Measurements from ENCODE around the gene TSEN2. TPM values are rescaled to one million over a fixed set of nuclear protein-coding genes. Genes with fewer than 3 reads are reported as not detected.

TSEN2 gene
- total and polyA plus RNA-seq, 9 of the 15 experiments (the other 6 are each of a cell fraction or from before 2014, with no cell fraction given) = 38.5 to 76.3 (median 46.6) TPM

- CTCF ChIA-PET (ENCODE audit: low intra/inter-chr PET ratio) = no interaction called here
- ATAC-seq = no peak
- no TSS peak for BruUV-seq (replicated peaks)
- DNase-seq (ENCODE audit: extremely low read depth in 1 of 4, low spot score in 3 of 4) = no peak
- 87% methylated on average over 5 of the region's 5 CpGs for WGBS (ENCODE audit: insufficient coverage, low coverage, missing lambda C conversion rate)
- in situ Hi-C loops (cut with MboI) (no loop called here), intact Hi-C loops (cut with micrococcal nuclease) (loop anchor here (10.0 kb wide), 1 partner anchor 508 kb away; no protein-coding TSS in a partner anchor)
- Histone ChIP-seq H3K9me3 (replicated peaks; ENCODE audit: control insufficient read depth, insufficient read depth, low read depth, low read length) (no peaks in the 10 kb centered on the region), H3K79me2 (ENCODE audit: control insufficient read depth, insufficient read depth, low read length) (peaks cover 46% of the 10 kb centered on the region), H3K27ac (ENCODE audit: extremely low read depth, low read depth, low read length) (no peak overlapping the region), H3K9ac (ENCODE audit: insufficient read depth in 1 of 2, low read depth in 2 of 2, low read length in 2 of 2) (no peak overlapping the region; a peak in 1 of 4 replicates), H3K4me3 (no peak overlapping the region), H3K4me2 (ENCODE audit: insufficient read depth, low read length) (no peak overlapping the region), H3K4me1 (replicated peaks in 1 of 2; ENCODE audit: control insufficient read depth in 2 of 2, insufficient read depth in 2 of 2, low read length in 2 of 2) (peaks cover 19% of the 10 kb centered on the region in 2 experiments), H2AFZ (ENCODE audit: low read depth, low read length) (no peak overlapping the region), H3K27me3 (ENCODE audit: control insufficient read depth in 2 of 2, insufficient read depth in 2 of 2, low read length in 2 of 2) (0 out of 5 replicates have a peak, but pooled peaks cover 0 to 2% of the 10 kb centered on the region in 2 experiments), H3K9me1 (ENCODE audit: control insufficient read depth, insufficient read depth, low read length) (no peaks in the 10 kb centered on the region), H4K20me1 (replicated peaks; ENCODE audit: control insufficient read depth, insufficient read depth, low read length) (no peaks in the 10 kb centered on the region), H3K36me3 (ENCODE audit: control insufficient read depth, insufficient read depth, low read length) (peaks cover 57% of the 10 kb centered on the region)
- TF ChIP-seq HMBOX1 (IDR thresholded peaks at IDR 0.05) (no peak), HNRNPH1 (optimal IDR thresholded peaks at IDR 0.05; ENCODE audit: low read depth, low read length) (no peak), ZNF212 (CRISPR knock-in tag; IDR thresholded peaks at IDR 0.05) (no peak), ZNF668 (CRISPR knock-in tag; IDR thresholded peaks at IDR 0.05) (no peak), CAMTA2 (CRISPR knock-in tag; conservative IDR thresholded peaks at IDR 0.05) (no peak), CHCHD3 (CRISPR knock-in tag; IDR thresholded peaks at IDR 0.05) (no peak), SPI1 (IDR thresholded peaks at IDR 0.05; ENCODE audit: borderline replicate concordance, low read depth, low read length) (peak; percentile 73; the same call in 1 of the 2 replicates), ZNF79 (CRISPR knock-in tag; IDR thresholded peaks at IDR 0.05; ENCODE audit: low read depth) (no peak), CEBPB (tag; IDR thresholded peaks at IDR 0.05) (peak; percentile 45), ZNF780A (CRISPR knock-in tag; IDR thresholded peaks at IDR 0.05) (no peak)
- TF ChIP-seq, protein P1, sequence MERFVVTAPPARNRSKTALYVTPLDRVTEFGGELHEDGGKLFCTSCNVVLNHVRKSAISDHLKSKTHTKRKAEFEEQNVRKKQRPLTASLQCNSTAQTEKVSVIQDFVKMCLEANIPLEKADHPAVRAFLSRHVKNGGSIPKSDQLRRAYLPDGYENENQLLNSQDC (CRISPR knock-in tag; IDR thresholded peaks at IDR 0.05) = no peak
- TF ChIP-seq, protein P2, sequence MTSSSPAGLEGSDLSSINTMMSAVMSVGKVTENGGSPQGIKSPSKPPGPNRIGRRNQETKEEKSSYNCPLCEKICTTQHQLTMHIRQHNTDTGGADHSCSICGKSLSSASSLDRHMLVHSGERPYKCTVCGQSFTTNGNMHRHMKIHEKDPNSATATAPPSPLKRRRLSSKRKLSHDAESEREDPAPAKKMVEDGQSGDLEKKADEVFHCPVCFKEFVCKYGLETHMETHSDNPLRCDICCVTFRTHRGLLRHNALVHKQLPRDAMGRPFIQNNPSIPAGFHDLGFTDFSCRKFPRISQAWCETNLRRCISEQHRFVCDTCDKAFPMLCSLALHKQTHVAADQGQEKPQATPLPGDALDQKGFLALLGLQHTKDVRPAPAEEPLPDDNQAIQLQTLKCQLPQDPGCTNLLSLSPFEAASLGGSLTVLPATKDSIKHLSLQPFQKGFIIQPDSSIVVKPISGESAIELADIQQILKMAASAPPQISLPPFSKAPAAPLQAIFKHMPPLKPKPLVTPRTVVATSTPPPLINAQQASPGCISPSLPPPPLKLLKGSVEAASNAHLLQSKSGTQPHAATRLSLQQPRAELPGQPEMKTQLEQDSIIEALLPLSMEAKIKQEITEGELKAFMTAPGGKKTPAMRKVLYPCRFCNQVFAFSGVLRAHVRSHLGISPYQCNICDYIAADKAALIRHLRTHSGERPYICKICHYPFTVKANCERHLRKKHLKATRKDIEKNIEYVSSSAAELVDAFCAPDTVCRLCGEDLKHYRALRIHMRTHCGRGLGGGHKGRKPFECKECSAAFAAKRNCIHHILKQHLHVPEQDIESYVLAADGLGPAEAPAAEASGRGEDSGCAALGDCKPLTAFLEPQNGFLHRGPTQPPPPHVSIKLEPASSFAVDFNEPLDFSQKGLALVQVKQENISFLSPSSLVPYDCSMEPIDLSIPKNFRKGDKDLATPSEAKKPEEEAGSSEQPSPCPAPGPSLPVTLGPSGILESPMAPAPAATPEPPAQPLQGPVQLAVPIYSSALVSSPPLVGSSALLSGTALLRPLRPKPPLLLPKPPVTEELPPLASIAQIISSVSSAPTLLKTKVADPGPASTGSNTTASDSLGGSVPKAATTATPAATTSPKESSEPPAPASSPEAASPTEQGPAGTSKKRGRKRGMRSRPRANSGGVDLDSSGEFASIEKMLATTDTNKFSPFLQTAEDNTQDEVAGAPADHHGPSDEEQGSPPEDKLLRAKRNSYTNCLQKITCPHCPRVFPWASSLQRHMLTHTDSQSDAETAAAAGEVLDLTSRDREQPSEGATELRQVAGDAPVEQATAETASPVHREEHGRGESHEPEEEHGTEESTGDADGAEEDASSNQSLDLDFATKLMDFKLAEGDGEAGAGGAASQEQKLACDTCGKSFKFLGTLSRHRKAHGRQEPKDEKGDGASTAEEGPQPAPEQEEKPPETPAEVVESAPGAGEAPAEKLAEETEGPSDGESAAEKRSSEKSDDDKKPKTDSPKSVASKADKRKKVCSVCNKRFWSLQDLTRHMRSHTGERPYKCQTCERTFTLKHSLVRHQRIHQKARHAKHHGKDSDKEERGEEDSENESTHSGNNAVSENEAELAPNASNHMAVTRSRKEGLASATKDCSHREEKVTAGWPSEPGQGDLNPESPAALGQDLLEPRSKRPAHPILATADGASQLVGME (CRISPR knock-in tag; IDR thresholded peaks at IDR 0.05) = no peak
- POLR2A ChIA-PET = interaction anchor here (0.9 kb wide), 1 partner anchor 19 kb away, joined by 3 read pairs; no protein-coding TSS in a partner anchor
- FAIRE-seq = no peak
Measured at GRCh38 chr3:12486916-12487315, 2.6 kb downstream of the TSEN2 start.

Measured in K562 (cell line).